NB4 (cell line): Measurements from ENCODE around the gene LRRC8B.

ENCODE experiments used
- MYC ChIP-seq: IDR thresholded peaks from 2 replicates; pipeline ENCODE4 v1.6.1; 2011; ENCODE audit warnings: low read depth, low read length
- POLR2A ChIP-seq: IDR thresholded peaks from 2 replicates; pipeline ENCODE4 v1.6.1; 2011; ENCODE audit warnings: mild to moderate bottlenecking; ENCODE audit not compliant: insufficient read length; ENCODE audit errors: extremely low read depth
- TF ChIP-seq, protein P1 (sequence below): IDR thresholded peaks from one replicate; pipeline ENCODE4 v1.5.1; 2012; ENCODE audit warnings: low read depth, low read length

DNA sequence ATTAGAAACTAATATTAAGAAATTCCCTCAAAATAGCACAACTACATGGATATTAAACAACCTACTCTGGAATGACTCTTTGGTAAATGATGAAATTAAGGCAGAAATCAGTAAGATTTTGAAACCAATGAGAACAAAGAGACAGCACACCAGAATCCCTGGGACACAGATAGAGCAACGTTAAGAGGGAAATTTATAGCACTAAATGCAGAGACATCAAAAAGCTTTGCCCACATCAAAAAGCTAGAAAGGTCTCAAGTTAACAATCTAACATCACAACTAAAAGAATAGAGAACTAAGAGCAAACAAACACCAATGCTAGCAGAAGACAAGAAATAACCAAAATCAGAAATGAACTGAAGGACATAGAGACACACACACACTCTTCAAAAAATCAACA, 48.6 kb upstream of the LRRC8B start:
- TF ChIP-seq POLR2A: no peak
- TF ChIP-seq, protein P1, sequence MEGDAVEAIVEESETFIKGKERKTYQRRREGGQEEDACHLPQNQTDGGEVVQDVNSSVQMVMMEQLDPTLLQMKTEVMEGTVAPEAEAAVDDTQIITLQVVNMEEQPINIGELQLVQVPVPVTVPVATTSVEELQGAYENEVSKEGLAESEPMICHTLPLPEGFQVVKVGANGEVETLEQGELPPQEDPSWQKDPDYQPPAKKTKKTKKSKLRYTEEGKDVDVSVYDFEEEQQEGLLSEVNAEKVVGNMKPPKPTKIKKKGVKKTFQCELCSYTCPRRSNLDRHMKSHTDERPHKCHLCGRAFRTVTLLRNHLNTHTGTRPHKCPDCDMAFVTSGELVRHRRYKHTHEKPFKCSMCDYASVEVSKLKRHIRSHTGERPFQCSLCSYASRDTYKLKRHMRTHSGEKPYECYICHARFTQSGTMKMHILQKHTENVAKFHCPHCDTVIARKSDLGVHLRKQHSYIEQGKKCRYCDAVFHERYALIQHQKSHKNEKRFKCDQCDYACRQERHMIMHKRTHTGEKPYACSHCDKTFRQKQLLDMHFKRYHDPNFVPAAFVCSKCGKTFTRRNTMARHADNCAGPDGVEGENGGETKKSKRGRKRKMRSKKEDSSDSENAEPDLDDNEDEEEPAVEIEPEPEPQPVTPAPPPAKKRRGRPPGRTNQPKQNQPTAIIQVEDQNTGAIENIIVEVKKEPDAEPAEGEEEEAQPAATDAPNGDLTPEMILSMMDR: no peak
- TF ChIP-seq MYC: no peak
